ENCODE data around the gene HHAT.

DNA sequence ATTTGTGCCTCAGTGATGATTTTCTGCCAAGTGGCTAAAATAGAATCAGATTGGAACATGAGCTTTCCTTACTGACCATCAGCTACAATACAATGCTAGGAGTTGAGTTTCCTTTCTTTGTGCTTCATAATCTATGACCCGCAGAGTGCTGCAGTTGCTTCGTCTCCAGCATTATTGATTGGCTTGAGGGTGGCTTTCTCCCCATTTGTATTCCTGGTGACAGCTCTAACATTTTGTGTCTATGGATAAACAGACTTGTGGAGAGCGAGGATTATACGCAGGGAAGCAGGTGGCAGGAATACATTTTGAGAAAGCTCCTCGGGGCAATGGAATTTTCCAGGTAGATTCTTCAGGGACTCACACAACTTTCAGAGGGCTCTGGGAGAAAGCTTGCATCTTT, 223.2 kb downstream of the HHAT start:
- TF ChIP-seq MCM7 (IDR thresholded peaks at IDR 0.05) (no peak), TEAD4 (IDR thresholded peaks at IDR 0.05; ENCODE audit: low read length) (no peak), TEAD4 (CRISPR knock-in tag; IDR thresholded peaks at IDR 0.05; ENCODE audit: borderline replicate concordance) (no peak), ESRRA (IDR thresholded peaks at IDR 0.05; ENCODE audit: borderline replicate concordance, low read depth) (no peak), LEF1 (IDR thresholded peaks at IDR 0.05) (no peak), ZFP36 (IDR thresholded peaks at IDR 0.05; ENCODE audit: low read depth, low read length, partially characterized antibody) (no peak), SIN3A (IDR thresholded peaks at IDR 0.05; ENCODE audit: borderline replicate concordance in 2 of 2, control insufficient read depth in 1 of 2, low read depth in 2 of 2, low read length in 2 of 2) (no peak), ZNF766 (CRISPR knock-in tag; conservative IDR thresholded peaks at IDR 0.05) (no peak)
- TF ChIP-seq, protein P1, sequence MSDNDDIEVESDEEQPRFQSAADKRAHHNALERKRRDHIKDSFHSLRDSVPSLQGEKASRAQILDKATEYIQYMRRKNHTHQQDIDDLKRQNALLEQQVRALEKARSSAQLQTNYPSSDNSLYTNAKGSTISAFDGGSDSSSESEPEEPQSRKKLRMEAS (CRISPR knock-in tag; IDR thresholded peaks at IDR 0.05): no peak
- TF ChIP-seq, protein P2, sequence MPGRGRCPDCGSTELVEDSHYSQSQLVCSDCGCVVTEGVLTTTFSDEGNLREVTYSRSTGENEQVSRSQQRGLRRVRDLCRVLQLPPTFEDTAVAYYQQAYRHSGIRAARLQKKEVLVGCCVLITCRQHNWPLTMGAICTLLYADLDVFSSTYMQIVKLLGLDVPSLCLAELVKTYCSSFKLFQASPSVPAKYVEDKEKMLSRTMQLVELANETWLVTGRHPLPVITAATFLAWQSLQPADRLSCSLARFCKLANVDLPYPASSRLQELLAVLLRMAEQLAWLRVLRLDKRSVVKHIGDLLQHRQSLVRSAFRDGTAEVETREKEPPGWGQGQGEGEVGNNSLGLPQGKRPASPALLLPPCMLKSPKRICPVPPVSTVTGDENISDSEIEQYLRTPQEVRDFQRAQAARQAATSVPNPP (IDR thresholded peaks at IDR 0.05; ENCODE audit: borderline replicate concordance, insufficient read depth, insufficient read length): no peak
- TF ChIP-seq, protein P3, sequence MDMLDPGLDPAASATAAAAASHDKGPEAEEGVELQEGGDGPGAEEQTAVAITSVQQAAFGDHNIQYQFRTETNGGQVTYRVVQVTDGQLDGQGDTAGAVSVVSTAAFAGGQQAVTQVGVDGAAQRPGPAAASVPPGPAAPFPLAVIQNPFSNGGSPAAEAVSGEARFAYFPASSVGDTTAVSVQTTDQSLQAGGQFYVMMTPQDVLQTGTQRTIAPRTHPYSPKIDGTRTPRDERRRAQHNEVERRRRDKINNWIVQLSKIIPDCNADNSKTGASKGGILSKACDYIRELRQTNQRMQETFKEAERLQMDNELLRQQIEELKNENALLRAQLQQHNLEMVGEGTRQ (CRISPR knock-in tag; IDR thresholded peaks at IDR 0.05): no peak
- TF ChIP-seq, protein P4, sequence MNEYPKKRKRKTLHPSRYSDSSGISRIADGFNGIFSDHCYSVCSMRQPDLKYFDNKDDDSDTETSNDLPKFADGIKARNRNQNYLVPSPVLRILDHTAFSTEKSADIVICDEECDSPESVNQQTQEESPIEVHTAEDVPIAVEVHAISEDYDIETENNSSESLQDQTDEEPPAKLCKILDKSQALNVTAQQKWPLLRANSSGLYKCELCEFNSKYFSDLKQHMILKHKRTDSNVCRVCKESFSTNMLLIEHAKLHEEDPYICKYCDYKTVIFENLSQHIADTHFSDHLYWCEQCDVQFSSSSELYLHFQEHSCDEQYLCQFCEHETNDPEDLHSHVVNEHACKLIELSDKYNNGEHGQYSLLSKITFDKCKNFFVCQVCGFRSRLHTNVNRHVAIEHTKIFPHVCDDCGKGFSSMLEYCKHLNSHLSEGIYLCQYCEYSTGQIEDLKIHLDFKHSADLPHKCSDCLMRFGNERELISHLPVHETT (CRISPR knock-in tag; conservative IDR thresholded peaks at IDR 0.05 in 1 of 2, IDR thresholded peaks at IDR 0.05 in 1 of 2): no peak
